OCI-LY7 (cell line): ENCODE results near the gene KCNIP4. TPM values are rescaled to one million over a fixed set of nuclear protein-coding genes. Genes with fewer than 3 reads are reported as not detected.

Source experiments
- BruUV-seq: library from RNA; stranded (reverse); fragments of 400-500 nt; replicated peaks from 2 replicates; lab custom pipeline; 2021; lab: Mats Ljungman, UMichigan
- CTCF ChIA-PET: fragments of 300-600 bp; sonication (Branson Sonifier 250); formaldehyde crosslinking; loops from one replicate; lab custom pipeline; 2022; ENCODE audit warnings: antibody characterized with exemption; ENCODE audit not compliant: unreplicated experiment; lab: Charles Lee
- POLR2A ChIA-PET: fragments of 300-600 bp; sonication (Branson Sonifier 250); formaldehyde crosslinking; loops from one replicate; lab custom pipeline; 2022; ENCODE audit warnings: antibody characterized with exemption; lab: Charles Lee
- DNase-seq: peaks from one replicate; pipeline ENCODE4 v3.0.0-alpha.2; 2015; ENCODE audit warnings: low spot score
- H2AFZ ChIP-seq: fragments of 200-600 bp; sonication (generic), shearing (Covaris generic); 2 replicates; pipeline ENCODE4 v1.6.1; 2014; ENCODE audit warnings: mild to moderate bottlenecking, antibody characterized with exemption, low read length, moderate library complexity
- H3K27ac ChIP-seq: fragments of 200-600 bp; sonication (generic); 2 replicates; pipeline ENCODE4 v1.5.1; 2014; ENCODE audit warnings: mixed run types, low read depth, mild to moderate bottlenecking, moderate library complexity, low read length, inconsistent platforms; ENCODE audit not compliant: poor library complexity, severe bottlenecking
- H3K36me3 ChIP-seq: fragments of 200-600 bp; sonication (generic); 2 replicates; pipeline ENCODE4 v1.6.1; 2014; ENCODE audit warnings: mild to moderate bottlenecking, antibody characterized with exemption, low read length, moderate library complexity, mixed read lengths; ENCODE audit not compliant: insufficient read depth
- H3K4me1 ChIP-seq: fragments of 200-600 bp; sonication (generic); 2 replicates; pipeline ENCODE4 v1.5.1; 2014; ENCODE audit warnings: mild to moderate bottlenecking, low read length; ENCODE audit not compliant: insufficient read depth, poor library complexity, severe bottlenecking
- H3K4me2 ChIP-seq: fragments of 200-600 bp; sonication (generic); 2 replicates; pipeline ENCODE4 v1.6.1; 2014; ENCODE audit warnings: mild to moderate bottlenecking, low read length
- H3K4me3 ChIP-seq: fragments of 200-600 bp; sonication (generic); 2 replicates; pipeline ENCODE4 v1.5.1; 2014; ENCODE audit warnings: mild to moderate bottlenecking, low read depth, low read length; ENCODE audit not compliant: poor library complexity, severe bottlenecking
- H3K79me2 ChIP-seq: fragments of 200-600 bp; sonication (generic); 2 replicates; pipeline ENCODE4 v1.6.1; 2016; ENCODE audit warnings: low read depth, mild to moderate bottlenecking, low read length, moderate library complexity, mixed read lengths; ENCODE audit not compliant: insufficient read depth
- H3K9me2 ChIP-seq: fragments of 200-600 bp; sonication (generic); 2 replicates; pipeline ENCODE4 v1.6.1; 2016; ENCODE audit warnings: mild to moderate bottlenecking, low read length, mixed read lengths; ENCODE audit not compliant: insufficient read depth
- H3K9me3 ChIP-seq: fragments of 200-600 bp; sonication (generic); 2 replicates; pipeline ENCODE4 v1.6.1; 2014; ENCODE audit warnings: mild to moderate bottlenecking, mixed run types, low read length, mixed read lengths
- H4K20me1 ChIP-seq: fragments of 200-600 bp; sonication (generic); 2 replicates; pipeline ENCODE4 v1.6.1; 2014; ENCODE audit warnings: mild to moderate bottlenecking, antibody characterized with exemption, low read length, moderate library complexity, mixed read lengths; ENCODE audit not compliant: insufficient read depth
- CTCF ChIP-seq: fragments of 200-600 bp; sonication (generic); conservative IDR thresholded peaks from 2 replicates; pipeline ENCODE4 v1.5.1; 2014; ENCODE audit warnings: mild to moderate bottlenecking, antibody characterized with exemption, low read length, moderate library complexity, mixed read lengths
- EZH2phosphoT487 ChIP-seq: fragments of 200-600 bp; sonication (generic); IDR thresholded peaks from 2 replicates; pipeline ENCODE4 v1.6.1; 2018; ENCODE audit warnings: low read depth, borderline replicate concordance, mild to moderate bottlenecking, mixed run types, antibody characterized with exemption, low read length, moderate library complexity, mixed read lengths
- intact Hi-C: fragments of 100-400 bp; cut with micrococcal nuclease; formaldehyde crosslinking; loops from one replicate; pipeline ENCODE4 v1.10.0; 2022; ENCODE audit not compliant: unreplicated experiment
- total RNA-seq, 2 experiments: library from RNA; depleted of rRNA in 1 of 2; stranded (reverse); fragments of >200 nt in 1 of 2; shearing (Covaris generic) in 1 of 2; gene quantifications; 2 replicates each; pipeline ENCODE4 v1.2.3, GENCODE V29; 2014 to 2022

Gene KCNIP4
- total RNA-seq, 2 experiments from 2014 or later: not detected

DNA sequence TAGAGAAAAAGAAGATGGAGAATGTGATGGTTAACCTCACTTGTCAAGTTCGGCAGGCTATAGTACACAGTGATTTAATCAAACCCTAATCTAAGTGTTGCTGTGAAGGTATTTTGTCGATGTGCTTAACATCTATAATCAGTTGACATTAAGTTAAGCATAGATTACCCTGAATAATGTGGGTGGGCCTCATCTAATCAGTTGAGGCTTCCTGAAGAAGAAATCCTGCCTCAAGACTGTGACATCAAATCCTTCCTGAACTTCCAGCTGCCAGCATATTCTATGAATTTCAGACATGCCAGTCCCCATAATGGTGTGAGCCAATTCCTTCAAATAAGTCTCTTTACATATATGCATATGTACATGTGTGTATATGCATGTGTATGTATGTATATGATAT lies 1066.9 kb downstream of the KCNIP4 start:
- H3K36me3 ChIP-seq: no peaks in the 10 kb centered on the region
- H2AFZ ChIP-seq: no peak overlapping the region
- no peaks in the 10 kb centered on the region for H3K79me2 ChIP-seq
- TF ChIP-seq CTCF (no peak), EZH2phosphoT487 (no peak)
- intact Hi-C loops: no loop called here
- no peaks in the 10 kb centered on the region for H3K4me1 ChIP-seq
- no peaks in the 10 kb centered on the region for H4K20me1 ChIP-seq
- no peaks in the 10 kb centered on the region for H3K9me3 ChIP-seq
- H3K4me2 ChIP-seq: no peak overlapping the region
- BruUV-seq: no TSS peak
- DNase-seq: no peak
- H3K27ac ChIP-seq: no peak overlapping the region
- H3K9me2 ChIP-seq: no peaks in the 10 kb centered on the region
- POLR2A ChIA-PET: no interaction called here
- CTCF ChIA-PET: no interaction called here
- no peak overlapping the region for H3K4me3 ChIP-seq

GRCh38 chr4:20878806-20879205 lies 1069.8 kb downstream of the KCNIP4 start:
- ChIA-PET CTCF (no interaction called here), POLR2A (no interaction called here)
- H3K9me3 ChIP-seq: no peaks in the 10 kb centered on the region
- no peaks in the 10 kb centered on the region for H4K20me1 ChIP-seq
- H3K36me3 ChIP-seq: no peaks in the 10 kb centered on the region
- no peak overlapping the region for H2AFZ ChIP-seq
- no peaks in the 10 kb centered on the region for H3K9me2 ChIP-seq
- DNase-seq: no peak
- no TSS peak for BruUV-seq
- no peak overlapping the region for H3K4me2 ChIP-seq
- no peaks in the 10 kb centered on the region for H3K4me1 ChIP-seq
- no peak overlapping the region for H3K4me3 ChIP-seq
- intact Hi-C loops: no loop called here
- no peak for TF ChIP-seq CTCF
- TF ChIP-seq EZH2phosphoT487: no peak
- H3K79me2 ChIP-seq: no peaks in the 10 kb centered on the region
- H3K27ac ChIP-seq: no peak overlapping the region

GRCh38 chr4:20870436-20870835 lies 1078.1 kb downstream of the KCNIP4 start:
- no peak for TF ChIP-seq CTCF
- TF ChIP-seq EZH2phosphoT487: no peak
- Histone ChIP-seq H3K4me3 (no peak overlapping the region), H4K20me1 (no peaks in the 10 kb centered on the region), H3K36me3 (no peaks in the 10 kb centered on the region), H2AFZ (no peak overlapping the region), H3K4me2 (no peak overlapping the region), H3K9me3 (no peaks in the 10 kb centered on the region), H3K4me1 (no peaks in the 10 kb centered on the region), H3K79me2 (no peaks in the 10 kb centered on the region), H3K9me2 (no peaks in the 10 kb centered on the region), H3K27ac (no peak overlapping the region)
- ChIA-PET CTCF (no interaction called here), POLR2A (no interaction called here)
- intact Hi-C loops: no loop called here
- no peak for DNase-seq
- BruUV-seq: no TSS peak
